Kidney tubule cell (primary cell): ENCODE measurements around the gene RAPGEF1.
"Not testable (repeated sequence)": the region's sequence is repeated elsewhere in the genome, so short reads cannot be mapped to it uniquely, and the experiment has no call there.

Experiments used
- DNase-seq: peaks from one replicate; pipeline ENCODE4 v3.0.0-alpha.2; 2018; ENCODE audit warnings: low spot score

The RAPGEF1 gene

DNA sequence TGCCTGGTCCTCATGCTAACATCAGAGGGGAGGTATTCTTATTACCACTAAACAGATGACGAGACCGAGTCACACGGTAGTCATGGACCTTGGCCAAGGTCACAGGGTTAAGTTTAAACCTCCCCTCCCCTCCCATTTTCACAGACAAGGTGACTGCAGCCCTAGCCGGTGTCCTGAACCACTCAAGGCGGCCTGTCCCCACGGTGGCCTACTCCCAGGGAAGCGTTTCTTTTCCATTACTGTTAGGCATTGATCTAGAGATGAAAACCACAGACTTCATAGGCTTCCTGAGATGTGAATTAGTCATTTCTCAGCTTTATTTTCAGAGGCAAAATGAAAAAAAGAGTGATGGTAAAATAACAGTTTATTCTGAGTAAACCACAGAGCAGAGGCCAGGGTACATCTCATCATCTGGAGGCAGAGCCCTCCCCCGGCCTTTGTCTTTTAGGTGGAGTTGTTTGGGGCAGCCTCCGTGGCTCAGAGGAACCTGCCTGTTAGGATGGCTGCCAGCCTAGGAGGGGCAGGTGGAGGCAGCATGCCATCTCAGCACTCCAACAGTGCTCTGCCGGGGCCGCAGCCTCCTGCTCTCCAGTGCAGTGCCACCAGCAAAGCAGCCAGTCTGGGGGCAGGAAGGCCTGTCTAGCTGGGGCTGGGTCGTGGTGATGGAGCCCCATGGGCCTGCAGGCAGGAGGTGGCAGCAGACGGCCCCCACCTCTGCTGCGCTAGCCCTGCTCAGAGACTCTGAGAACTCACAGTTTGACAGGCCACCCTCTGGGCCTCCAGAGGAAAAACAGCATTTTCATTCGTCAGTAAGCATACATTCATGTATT, 71.2 kb downstream of the RAPGEF1 start:
- peak; percentile 70 for DNase-seq

DNA sequence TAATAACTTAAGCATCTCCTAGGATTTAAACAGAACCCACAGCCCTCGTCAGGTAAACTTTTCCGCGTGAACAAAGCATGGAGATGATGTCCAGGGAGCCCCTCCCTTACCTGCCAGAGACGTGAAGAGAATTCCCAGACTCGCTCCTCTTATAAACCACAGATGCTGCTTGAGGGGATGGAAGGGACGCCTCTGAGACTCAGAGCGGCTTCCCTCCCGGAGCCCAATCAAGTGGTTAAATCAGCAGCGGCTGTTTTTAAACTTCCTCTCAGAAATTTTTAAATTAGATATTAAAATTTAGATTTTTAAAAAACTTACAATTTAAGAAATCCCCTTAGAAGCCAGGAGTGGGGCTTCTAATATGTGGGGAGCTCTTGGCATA, 71.8 kb downstream of the RAPGEF1 start:
- no peak for DNase-seq

DNA sequence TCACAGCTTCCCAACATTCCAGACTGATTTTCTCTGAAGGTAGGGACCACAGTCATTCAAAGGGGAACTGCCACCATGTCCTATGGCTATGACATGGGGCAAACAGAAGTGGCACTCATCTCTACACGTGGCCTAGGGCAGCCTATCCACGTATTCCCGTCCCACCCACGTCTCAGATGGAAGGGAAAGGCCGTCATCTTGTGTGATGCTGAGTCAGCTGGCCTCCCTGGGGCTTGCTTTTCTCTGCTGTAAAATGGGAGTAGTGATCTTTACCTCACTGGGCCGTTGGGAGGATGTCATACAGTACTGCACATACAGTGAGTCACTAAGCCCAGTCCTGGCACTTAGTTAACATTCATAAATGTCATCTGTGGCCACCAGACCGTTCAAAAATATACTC, 72.3 kb downstream of the RAPGEF1 start:
- peak; percentile 57 for DNase-seq

DNA sequence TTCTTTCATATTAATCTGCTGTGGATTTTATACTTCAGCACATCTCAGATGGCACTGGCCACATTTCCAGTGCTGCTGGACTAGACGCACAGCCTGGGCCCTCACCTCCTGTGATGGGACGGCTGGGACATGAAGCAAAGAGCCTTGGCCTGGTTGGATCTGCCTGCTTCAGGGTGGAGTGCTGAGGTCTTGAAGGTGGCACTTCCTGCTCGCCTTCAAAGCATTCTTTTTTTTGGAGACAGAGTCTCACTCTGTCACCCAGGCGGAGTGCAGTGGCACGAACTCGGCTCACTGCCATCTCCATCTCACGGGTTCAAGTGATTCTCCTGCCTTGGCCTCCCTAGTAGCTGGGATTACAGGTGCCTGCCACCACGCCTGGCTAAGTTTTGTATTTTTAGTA, 73.1 kb downstream of the RAPGEF1 start:
- DNase-seq, result no peak

DNA sequence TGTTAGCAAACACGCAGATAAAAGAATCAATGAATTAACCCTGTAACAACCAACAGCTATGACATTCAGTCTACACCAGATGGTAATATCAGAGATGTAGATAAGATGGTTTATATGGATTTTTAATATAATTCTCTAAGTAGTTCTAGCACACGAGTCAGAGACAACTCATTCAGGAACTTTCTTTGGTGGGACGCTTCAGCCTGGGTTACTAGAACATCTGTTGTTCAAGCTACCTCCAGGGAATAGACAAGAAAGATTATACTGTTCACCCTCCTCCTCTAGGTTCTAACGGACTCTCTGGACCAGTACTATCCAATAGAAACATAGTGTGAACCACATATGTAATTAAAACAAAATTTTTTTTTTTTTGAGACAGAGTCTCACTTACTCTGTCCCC, 73.8 kb downstream of the RAPGEF1 start:
- no peak for DNase-seq

DNA sequence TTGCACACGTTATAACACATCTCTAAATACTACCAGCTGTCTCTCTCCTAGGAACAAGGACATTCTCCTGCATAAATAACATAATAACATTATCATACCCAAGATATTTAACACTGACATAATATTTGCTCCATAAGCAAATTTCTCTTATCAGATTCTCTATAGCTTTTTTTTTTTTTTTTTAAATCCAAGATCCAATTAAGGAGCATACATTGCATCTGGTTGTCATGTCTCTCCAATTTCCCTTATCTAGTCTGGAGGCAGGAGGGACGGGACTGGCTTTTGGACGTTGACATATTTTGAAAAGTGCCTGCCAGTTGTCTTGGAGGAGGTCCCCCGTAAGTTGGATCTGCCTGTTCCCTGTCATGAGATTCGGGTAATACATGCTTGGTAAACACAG, 76.6 kb downstream of the RAPGEF1 start:
- DNase-seq, result no peak

DNA sequence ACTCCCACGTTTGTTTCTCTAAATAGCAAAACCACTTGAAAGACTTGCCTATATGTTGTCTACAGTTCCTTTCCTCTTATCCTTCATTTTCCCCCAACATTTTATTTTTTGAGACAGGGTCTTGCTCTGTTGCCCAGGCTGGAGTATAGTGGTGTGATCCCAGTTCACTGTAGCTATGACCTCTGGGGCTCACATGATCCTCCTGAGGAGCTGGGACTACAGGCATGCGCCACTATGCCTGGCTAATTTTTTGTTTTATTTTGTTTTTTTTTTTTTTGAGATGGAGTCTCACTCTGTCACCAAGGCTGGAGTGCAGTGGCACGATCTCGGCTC, 77.6 kb downstream of the RAPGEF1 start:
- DNase-seq, result not testable (repeated sequence)

DNA sequence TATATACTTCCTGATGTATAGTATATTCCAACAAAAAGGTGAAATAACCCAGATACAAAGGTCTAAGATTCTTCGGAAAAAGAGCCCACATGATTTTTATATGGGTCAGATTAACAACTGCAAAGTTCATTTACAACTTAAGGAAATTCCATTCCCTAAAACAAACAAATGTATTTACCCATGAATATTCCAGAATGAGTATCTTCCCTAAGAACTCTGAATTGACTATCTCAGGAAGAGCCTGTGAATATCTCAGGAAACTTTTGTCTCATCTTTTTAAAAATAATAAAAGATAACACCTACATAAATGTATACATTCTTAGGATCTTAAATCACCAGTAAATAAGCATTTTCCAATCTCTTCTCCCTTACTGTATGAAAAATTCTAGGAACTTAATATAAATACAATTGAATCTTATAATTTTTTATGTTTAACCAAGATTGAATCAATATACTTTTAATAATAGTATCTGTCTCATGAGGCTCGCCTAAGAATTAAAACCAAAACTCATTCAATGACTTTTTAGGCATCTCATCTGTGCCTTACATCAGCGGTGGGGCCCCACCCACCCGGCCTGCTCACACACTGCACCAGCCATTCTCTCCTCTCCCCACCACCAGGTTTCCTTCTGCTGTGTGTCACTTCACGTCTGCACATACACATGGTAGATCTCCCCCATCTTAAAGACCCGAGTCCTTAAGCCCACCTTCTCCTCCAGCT, 78.1 kb downstream of the RAPGEF1 start:
- DNase-seq, result no peak

DNA sequence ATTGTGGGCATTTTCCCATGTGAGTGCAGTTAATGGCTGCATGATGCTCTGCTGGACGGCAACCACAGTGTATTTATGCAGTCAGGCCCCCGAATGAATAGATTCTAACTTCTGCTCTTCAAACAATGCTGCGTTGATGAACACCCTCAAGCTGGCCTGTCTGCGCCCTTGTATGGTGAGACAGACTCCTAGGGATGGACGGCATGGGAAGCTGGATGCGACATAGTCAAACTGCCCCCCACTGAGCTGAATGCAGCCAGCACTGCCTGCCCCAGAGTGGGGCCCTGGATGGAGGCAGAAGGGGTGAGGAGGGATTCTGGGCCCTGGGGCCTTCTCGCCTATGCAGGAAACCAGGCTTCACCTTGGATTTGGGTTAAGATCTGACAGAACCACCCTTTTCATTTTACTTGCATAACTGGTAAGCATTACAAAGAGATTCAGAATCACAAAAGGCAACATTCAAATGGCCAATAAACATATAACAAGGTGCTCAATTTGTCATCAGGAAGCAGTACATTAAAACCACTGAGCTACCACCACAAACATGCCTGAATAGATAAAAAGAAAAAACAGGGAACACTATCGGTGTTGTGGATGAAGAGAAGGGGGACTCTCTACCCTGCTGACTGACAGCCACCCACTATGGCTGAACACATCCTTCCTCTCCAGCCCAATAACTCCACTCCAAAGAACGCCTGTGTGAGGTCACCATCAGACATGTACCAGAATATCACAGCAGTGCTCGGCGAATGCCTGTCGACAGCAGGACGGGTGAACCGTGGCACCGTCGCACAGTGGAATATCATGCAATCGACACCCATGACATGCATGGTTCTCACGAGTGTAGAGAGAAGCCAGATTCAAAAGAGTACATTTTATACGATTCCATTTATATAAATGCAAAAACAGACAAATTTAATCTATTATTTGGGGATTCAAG, 79.1 kb downstream of the RAPGEF1 start:
- DNase-seq, result no peak

DNA sequence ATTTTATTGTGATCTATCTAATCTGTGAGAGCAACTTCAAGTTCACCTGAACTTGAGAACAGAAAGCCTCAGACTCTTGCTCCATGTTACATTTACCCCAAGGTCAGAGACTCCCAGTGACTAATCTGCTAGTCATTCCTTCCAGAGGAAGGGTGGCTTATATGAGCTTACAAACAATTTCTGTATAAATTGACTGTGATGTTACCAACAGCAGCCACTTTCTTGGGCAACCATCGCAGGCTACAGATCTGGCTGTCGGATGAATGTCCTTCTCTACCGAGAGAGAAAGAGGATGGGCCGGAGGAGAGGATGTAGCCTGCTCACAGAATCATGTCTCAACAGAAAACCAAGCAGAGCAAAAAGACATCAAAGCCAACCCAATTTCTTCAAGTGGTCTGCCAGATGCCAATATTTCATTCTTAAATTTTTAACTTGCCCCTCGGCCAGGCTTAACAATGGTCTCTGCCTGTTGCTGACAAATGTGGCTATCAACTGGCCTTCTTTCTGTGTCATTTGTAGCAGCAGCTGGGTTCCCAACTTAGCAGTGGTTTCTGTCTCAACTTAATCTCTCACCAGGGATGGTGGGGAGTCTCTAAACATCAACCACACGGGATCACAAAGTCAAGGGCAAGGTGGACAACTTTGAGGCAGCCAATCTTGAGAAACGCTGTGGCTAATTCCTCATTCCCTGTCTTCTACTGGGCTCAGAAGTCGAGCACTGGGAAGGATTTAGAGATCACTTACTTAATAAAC, 81.3 kb downstream of the RAPGEF1 start:
- peak; percentile 82 for DNase-seq

DNA sequence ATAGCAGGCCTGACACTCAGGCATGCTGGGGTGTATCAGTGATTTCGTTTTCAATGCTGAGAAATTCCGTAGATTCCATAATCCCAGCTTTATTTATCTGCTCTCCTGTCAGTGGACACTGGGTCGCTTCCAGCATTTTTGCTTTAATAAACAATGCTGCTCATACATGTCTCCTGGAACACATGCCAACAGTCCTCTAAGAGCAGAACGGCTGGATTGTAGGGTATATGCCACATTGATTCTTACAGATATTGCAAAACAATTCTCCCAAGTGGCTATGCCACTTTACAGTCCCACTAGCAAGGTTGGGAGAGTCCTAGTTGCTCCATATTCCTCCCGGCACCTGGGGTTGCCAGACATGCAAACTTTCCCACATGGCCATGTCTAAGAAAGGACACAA, 81.9 kb downstream of the RAPGEF1 start:
- DNase-seq, result no peak

DNA sequence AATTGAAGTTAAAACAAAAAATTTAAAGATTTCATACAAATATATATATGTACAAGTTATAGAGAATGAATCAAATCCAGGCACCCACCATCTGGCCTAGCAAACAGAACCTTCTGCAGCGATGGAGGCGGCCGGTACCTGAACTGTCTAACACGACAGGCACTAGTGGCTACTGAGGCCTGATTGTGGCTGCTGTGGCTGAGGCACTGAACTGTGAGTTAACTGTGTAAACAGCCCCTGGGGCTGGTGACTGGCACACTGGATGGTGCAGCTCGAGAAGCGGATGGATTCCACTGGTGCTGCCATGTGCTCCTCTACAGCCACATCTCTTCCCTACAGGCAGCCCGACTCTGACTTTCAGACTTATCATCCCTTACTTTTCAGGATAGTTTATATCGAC, 82.4 kb downstream of the RAPGEF1 start:
- peak; percentile 43 for DNase-seq

DNA sequence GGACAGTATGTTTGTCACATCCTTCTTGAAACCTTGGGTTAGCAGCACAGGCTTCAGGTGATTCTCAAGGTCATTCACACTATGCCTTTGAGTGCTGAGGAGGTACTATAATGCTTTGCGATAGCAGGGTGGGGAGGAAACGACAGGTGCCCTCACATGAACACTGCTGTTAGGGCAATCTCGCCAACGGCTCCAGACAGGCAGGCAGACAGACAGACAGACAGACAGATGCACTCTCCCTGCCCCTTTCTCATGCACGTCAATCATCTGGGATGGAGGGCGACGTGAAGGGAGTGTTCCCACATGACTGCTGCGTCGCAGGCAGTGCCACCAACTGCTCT, 82.9 kb downstream of the RAPGEF1 start:
- no peak for DNase-seq

DNA sequence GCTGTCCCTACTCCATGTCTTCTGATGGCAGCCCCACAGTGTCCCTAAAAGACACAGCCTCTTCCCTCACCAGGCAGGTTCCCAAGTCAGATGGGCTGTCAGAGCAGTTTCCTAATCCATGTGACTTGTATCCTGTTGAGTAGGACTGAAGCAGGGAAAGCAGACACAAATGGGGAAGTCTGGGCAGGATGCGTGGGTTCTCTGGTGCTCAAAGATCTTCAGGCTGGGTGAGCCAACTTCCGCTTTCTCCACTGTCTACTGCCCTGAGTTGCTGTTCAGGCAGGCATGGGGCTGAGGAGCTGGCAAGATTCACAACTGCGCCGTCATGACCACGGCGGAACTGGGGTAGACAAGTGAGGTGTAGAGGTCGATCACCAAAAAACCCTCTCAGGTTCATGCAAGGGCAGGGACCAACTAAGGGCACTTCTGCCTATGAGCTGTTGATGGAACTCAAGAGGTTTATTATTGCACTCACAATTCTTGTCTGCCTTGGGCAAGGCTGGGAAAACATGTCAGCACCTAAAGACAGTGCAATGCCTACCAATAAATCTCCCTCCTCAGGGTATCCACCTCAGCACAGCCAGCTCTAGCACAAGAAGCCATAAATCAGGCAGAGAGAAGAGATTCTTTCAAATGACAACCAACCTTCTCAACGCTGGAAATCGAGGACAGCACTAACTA, 83.4 kb downstream of the RAPGEF1 start:
- DNase-seq, result peak; percentile 33

DNA sequence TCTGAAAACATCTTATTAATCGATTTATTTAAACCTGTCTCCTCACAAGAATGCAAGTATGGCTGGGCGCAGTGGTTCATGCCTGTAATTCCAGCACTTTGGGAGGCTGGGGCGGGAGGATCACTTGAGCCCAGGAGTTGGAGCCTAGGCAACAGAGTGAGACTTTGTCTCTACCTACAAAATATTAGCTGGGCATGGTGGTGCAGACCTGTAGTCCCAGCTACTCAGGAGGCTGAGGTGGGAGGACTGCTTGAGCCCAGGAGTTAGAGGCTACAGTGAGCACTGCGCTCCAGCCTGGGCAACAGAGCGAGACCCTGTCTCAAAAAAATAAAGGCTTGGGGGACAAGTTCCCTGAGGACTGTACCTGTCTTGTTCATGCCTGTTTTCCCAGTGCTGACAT, 85.5 kb downstream of the RAPGEF1 start:
- DNase-seq, result not testable (repeated sequence)

DNA sequence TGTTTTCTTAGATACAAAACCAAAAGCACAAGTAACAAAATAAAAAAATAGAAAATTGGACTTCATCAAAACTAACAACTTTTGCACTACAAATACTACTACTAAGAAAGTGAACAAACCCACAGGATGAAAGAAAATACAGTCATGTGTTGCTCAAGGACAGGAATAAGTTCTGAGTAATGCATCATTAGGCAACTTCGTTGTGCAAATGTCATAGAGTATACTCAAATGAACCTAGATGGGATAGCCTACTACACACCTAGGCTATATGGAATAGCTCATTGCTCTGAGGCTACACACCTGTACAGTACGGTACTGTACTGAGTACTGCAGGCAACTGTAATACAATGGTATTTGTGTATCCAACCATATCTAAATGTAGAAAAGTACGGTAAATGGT, 88.3 kb downstream of the RAPGEF1 start:
- DNase-seq, result no peak

DNA sequence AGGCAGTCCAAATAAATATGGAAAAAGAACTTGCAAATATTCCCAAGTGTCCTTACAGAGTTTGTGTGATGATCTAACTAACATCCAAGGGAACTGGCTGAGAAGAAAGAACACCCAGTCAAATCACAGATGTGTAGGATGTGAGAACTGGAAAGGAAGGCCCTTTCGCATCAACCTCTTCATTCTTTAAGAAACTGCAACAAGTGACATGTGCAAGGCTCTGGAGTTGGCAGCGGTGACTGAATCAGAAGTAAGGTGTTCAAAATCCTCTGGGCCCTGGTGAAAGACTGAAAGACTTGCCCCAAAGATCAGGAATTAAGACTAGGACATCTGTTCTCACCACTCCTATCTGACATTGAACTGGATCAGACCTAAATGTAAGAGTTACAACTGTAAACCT, 88.7 kb downstream of the RAPGEF1 start:
- no peak for DNase-seq

DNA sequence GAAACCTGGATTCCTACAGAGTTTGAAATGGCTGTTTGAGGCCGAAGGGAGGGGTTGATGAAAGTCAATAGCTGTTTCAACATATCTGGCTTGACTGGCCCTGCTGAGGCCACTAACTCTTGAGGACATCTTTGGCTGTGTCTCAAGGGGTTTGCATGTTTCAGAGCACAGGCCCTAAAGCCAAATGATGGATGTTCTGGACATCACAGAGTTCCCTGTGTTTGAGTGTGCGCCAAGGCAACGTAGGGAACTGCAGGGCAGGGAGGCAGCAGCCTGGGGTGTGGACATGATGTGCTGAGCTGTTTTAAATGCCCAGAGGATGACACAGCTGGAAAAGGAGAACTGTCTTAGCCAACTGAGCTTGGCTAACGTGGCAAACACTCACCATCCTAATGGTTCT, 89.6 kb downstream of the RAPGEF1 start:
- no peak for DNase-seq

DNA sequence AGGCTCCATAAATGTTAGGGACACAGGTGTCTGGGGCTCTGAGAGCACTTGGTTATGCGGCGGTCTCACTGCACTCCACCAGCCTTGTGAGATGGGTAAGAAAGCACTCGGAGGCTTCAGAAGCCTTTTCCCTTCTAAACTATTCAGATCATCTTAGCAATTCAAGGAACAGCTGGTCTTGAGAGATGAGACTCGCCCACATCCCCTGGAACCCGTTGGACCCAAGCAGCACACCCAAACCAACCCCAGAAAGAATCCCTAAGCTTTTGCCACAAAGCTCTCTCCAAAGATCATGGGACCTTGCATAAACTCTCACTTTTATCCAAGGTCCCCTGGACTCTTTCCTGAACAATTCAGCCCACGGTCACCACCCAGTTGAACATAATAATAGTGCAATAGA, 90.2 kb downstream of the RAPGEF1 start:
- no peak for DNase-seq

DNA sequence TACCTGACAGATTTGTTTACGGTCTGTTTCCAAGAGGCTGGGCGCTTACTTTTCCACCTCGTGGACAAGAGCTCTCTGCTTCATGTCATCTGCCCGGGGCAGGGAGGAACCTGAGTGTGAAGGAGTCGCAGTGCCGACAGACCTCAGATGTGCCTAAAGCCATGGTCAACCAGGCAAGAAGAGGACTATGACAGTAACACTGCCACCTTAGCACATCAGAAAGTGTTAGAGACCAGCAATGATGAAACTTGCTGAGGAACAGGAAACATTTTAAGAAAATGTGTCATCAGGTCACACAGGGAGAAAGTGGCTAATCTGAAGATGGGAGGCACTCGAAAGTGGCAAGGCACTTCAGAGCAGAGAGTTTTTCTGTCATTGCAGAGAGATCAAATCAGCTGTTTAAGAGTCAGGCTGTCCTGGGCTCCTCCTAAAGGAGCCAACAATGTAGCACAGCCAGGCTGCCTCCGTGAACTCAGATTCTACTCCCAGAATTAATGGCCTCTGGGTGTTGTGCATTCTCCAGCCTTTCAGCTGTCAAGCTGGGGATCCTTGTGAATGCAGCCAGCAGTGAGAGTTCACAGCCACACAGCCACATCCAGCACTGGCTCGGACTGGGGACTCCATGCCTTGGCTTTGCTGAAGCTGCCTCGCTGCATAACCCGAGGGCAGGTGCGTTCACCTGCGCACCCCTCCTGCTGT, 94.6 kb downstream of the RAPGEF1 start:
- peak; percentile 57 for DNase-seq
